ENCODE results near the gene CCK.

The CCK gene

GRCh38 chr3:42228796-42229195, 37.2 kb downstream of the CCK start:
- in situ Hi-C loops (cut with MboI; ENCODE audit: low sequenced_read_pairs): loop anchor here (25.0 kb wide), 1 partner anchor 309 kb away; no protein-coding TSS in a partner anchor

GRCh38 chr3:42226470-42227425, 39.2 kb downstream of the CCK start:
- in situ Hi-C loops (cut with MboI; ENCODE audit: low sequenced_read_pairs): loop anchor here (25.0 kb wide), 1 partner anchor 311 kb away; no protein-coding TSS in a partner anchor

GRCh38 chr3:42225486-42226363, 40.3 kb downstream of the CCK start:
- in situ Hi-C loops (cut with MboI; ENCODE audit: low sequenced_read_pairs): loop anchor here (25.0 kb wide), 1 partner anchor 312 kb away; no protein-coding TSS in a partner anchor

GRCh38 chr3:42224658-42225421, 41.1 kb downstream of the CCK start:
- in situ Hi-C loops (cut with MboI; ENCODE audit: low sequenced_read_pairs): loop anchor here (25.0 kb wide), 1 partner anchor 312 kb away; no protein-coding TSS in a partner anchor

GRCh38 chr3:42224178-42224577, 41.8 kb downstream of the CCK start:
- in situ Hi-C loops (cut with MboI; ENCODE audit: low sequenced_read_pairs): no loop called here

DNA sequence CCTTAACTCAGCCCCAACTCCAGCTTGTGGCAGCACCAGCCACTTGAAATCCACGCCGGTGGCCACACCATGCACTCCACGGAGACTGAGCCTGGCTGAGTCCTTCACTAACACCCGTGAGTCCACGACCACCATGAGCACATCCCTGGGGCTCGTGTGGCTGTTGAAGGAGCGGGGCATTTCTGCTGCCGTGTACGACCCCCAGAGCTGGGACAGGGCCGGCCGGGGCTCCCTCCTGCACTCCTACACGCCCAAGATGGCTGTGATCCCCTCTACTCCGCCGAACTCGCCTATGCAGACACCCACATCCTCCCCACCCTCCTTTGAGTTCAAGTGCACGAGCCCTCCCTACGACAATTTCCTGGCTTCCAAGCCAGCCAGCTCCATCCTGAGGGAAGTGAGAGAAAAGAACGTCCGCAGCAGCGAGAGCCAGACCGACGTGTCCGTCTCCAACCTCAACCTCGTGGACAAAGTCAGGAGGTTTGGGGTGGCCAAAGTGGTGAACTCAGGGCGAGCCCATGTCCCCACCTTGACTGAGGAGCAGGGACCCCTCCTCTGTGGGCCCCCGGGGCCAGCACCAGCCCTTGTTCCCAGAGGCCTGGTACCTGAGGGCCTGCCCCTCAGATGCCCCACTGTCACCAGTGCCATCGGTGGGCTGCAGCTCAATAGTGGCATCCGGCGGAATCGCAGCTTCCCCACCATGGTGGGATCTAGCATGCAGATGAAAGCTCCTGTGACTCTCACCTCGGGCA, 42.9 kb downstream of the CCK start:
- in situ Hi-C loops (cut with MboI; ENCODE audit: low sequenced_read_pairs): no loop called here

- in situ Hi-C loops (cut with MboI; ENCODE audit: low sequenced_read_pairs): no loop called here
Observed at GRCh38 chr3:42220436-42221121, 45.4 kb downstream of the CCK start.

DNA sequence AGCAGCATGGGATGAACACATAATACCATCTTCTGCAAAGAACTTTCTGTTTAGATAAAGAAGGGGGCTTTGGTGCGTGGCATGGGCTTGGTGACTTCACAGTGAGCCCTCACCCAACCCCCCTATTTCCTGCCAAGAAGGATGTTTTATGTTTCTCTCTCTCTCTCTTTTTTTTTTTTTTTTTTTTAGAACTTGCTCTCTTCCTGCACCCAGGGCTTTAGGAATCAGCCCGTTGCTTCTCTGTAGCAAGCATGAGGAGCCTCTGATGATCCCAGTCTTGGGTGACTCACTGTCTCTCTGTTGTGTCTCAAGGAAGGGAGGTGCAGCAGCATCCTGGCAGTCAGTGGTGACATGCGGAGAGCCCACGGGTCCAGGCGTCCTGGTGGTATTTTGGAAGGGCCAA, 49.1 kb downstream of the CCK start:
- in situ Hi-C loops (cut with MboI; ENCODE audit: low sequenced_read_pairs): no loop called here

- in situ Hi-C loops (cut with MboI; ENCODE audit: low sequenced_read_pairs): no loop called here
Observed at GRCh38 chr3:42216302-42216701, 49.7 kb downstream of the CCK start.

DNA sequence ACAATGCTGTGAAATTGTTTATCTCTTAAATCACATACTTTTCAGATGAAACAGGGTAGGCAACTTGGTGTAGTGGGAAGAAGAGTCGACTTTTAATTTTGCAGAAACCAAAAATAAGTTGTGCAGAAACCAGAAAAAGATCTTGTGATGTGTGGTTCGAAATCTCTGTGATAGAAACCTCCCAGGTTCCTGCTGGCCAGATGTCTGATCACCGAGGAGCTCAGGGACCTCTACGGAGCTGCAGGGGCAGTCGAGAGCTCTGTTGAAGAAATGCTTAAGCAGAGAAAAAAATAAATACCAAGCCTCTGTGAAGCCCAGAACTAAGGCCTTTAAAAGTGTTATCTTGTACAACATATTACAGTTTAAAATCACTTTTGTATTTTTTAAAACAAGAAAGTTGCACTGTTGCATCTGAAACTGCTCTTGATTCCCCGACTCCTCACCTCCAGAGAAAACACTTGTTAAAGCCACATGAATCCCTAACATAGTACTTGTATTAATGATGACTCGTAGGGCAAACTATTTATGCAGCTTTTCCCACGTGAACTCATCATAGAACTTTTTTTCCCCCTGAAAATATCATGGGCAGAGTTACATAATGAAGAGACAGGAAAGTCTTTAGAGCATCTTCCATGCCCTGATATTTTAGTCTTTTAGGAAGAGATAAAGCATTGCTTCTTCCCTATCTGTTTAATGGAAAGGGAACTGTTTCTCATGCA, 51.3 kb downstream of the CCK start:
- in situ Hi-C loops (cut with MboI; ENCODE audit: low sequenced_read_pairs): no loop called here

DNA sequence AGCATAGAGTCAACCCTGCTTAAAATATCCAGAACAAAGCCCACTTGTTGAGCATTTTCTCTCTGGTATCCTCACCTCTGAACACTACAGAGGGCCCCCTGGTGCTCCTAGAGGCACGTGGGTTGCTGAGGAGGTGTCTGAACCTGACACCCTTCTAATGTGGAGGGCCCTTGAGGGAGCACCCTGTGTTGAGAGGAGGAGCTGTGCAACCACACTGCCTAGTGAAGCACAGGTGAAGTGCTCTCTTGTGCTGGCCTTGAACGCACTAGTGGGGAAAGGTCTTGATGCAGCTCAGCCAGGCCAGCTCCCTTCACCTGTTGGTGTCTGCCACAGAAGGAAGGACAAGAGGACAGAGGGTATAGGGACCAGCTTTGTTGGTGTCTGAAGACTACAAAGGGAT, 51.9 kb downstream of the CCK start:
- in situ Hi-C loops (cut with MboI; ENCODE audit: low sequenced_read_pairs): no loop called here

DNA sequence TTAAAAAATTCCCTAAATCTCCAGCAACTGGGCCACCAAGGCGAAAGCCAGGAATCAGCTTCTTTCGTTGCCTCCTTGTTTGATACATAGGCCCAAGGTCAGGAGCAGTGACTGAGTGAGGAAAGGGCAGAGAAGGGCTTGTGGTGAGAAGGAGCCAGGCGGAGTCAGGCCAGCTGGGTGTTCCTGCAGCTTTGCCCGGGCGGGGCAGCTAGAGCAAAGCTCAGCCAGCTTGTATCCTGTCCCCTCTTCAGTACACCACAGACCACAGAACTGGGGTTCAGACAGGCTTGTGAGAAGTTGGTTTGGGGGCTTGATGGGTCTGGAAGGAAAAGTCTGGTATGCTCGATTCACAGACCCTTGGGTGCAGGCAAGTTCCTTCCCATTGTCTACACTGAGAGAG, 52.6 kb downstream of the CCK start:
- in situ Hi-C loops (cut with MboI; ENCODE audit: low sequenced_read_pairs): no loop called here

- in situ Hi-C loops (cut with MboI; ENCODE audit: low sequenced_read_pairs): no loop called here
Observed at GRCh38 chr3:42210726-42211125, 55.3 kb downstream of the CCK start.

DNA sequence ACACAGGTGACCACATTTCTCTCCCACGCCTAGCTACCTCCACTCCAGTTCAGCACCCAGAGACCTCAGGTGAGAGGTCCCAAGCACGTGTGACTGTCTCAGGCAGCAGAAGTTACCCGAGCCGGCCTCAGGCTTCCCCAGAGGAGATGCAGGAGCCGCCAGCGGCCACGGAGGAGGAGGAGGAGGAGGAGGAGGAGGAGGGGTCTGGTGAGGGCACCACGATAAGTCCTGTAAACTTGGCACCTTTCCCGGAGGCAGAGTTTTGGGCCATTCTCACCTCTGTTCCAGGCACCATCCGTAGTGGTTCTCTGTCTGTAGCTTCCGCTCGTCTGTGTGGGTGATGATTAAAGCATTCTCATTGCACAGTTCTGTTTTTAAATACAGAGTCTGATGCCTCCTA, 56.1 kb downstream of the CCK start:
- in situ Hi-C loops (cut with MboI; ENCODE audit: low sequenced_read_pairs): no loop called here

All from HL-60/S4 (cell line).